ENCODE data around the gene NCCRP1. TPM values are rescaled to one million over a fixed set of nuclear protein-coding genes. Genes with fewer than 3 reads are reported as not detected.

NCCRP1 gene
- total RNA-seq, 1 experiment from 2014 or later = not detected

- Histone ChIP-seq H3K4me1 (replicated peaks) (no peaks in the 10 kb centered on the region), H3K9me3 (replicated peaks) (no peaks in the 10 kb centered on the region), H3K27ac (no peak overlapping the region), H3K36me3 (peaks cover 39% of the 10 kb centered on the region), H3K27me3 (replicated peaks) (no peaks in the 10 kb centered on the region), H3K4me3 (no peak overlapping the region)
- DNase-seq (ENCODE audit: low read depth in 1 of 2, low spot score in 2 of 2) = no peak
Observed at GRCh38 chr19:39180749-39181148, 16.0 kb upstream of the NCCRP1 start.

DNA sequence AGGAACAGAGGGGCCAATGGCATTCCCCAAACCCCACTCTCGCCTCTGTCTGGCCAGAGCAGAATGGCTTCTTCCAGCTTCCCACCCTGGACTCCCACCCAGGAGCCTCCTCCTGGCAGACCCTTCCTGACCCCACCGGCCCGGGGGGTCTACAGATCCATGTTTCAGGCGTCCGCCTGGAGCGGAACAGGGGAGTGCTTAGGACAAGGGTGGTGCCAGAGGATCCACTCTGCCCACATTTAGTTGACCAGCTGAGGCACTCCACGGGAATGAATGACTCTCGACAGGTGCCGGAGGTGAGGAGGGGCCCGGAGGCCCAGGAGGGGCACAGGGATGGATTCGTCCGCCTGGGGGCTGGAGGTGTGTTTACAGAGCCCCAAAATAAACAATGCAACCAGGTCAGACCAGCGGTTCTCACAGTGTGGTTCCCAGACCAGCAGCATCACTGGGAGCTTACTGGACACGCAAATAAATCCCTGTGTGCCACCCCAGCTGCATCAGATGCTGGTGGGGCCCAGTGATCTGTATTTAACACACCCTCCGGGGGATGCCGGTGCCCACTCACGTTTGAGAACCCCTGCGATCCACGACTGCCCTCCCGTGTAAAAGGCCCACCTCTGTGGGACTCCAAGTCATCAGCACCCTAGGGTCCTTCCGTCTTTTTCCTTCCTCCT lies 15.1 kb upstream of the NCCRP1 start:
- Histone ChIP-seq H3K9me3 (replicated peaks) (no peaks in the 10 kb centered on the region), H3K36me3 (peaks cover 31% of the 10 kb centered on the region), H3K4me1 (replicated peaks) (no peaks in the 10 kb centered on the region), H3K27me3 (replicated peaks) (no peaks in the 10 kb centered on the region), H3K4me3 (no peak overlapping the region), H3K27ac (no peak overlapping the region)
- no peak for DNase-seq (ENCODE audit: low read depth in 1 of 2, low spot score in 2 of 2)

- Histone ChIP-seq H3K4me1 (replicated peaks) (no peaks in the 10 kb centered on the region; the same call in 1 of the 2 replicates), H3K9me3 (replicated peaks) (no peaks in the 10 kb centered on the region), H3K27ac (no peak overlapping the region), H3K4me3 (no peak overlapping the region), H3K27me3 (replicated peaks) (no peaks in the 10 kb centered on the region), H3K36me3 (peaks cover 26% of the 10 kb centered on the region)
- no peak for DNase-seq (ENCODE audit: low read depth in 1 of 2, low spot score in 2 of 2)
Observed at GRCh38 chr19:39182174-39182505, 14.6 kb upstream of the NCCRP1 start.

- H3K36me3 ChIP-seq = peaks cover 16% of the 10 kb centered on the region
- no peaks in the 10 kb centered on the region; the same call in 1 of the 2 replicates for H3K4me1 ChIP-seq (replicated peaks)
- no peak for DNase-seq (ENCODE audit: low read depth in 1 of 2, low spot score in 2 of 2)
Observed at GRCh38 chr19:39183104-39183503, 13.7 kb upstream of the NCCRP1 start.

DNA sequence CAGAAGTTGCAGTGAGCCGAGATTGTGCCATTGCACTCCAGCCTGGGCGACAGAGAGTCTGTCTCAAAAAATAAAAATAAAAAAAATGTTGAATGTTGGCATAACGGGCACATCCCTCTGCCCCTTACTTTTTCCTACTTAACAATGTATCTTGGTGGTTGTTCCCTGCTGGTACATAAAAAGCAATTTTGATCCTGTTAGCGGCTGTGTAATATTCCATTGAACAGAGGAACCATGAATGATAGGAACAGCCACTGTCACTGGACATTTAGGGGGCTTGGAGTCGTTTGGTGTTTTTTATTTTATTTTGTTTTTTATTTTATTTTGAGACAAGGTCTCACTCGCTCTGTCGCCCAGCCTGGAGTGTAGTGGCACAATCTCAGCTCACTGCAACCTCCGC lies 10.4 kb upstream of the NCCRP1 start:
- Histone ChIP-seq H3K9me3 (replicated peaks) (no peaks in the 10 kb centered on the region), H3K36me3 (no peaks in the 10 kb centered on the region), H3K4me3 (no peak overlapping the region), H3K27me3 (replicated peaks) (peaks cover 6% of the 10 kb centered on the region; the same call in 1 of the 2 replicates), H3K4me1 (replicated peaks) (no peaks in the 10 kb centered on the region; the same call in 1 of the 2 replicates), H3K27ac (no peak overlapping the region)
- no peak for DNase-seq (ENCODE audit: low read depth in 1 of 2, low spot score in 2 of 2)

More at GRCh38 chr19:39183104-39183503, 13.7 kb upstream of the NCCRP1 start:
- Histone ChIP-seq H3K27ac (no peak overlapping the region), H3K9me3 (replicated peaks) (no peaks in the 10 kb centered on the region), H3K27me3 (replicated peaks) (no peaks in the 10 kb centered on the region), H3K4me3 (no peak overlapping the region)

GRCh38 chr19:39187552-39187943 lies 9.2 kb upstream of the NCCRP1 start:
- Histone ChIP-seq H3K9me3 (replicated peaks) (no peaks in the 10 kb centered on the region), H3K27ac (no peak overlapping the region), H3K4me3 (no peak overlapping the region), H3K4me1 (replicated peaks) (no peaks in the 10 kb centered on the region; the same call in 1 of the 2 replicates), H3K27me3 (replicated peaks) (peaks cover 6% of the 10 kb centered on the region; the same call in 1 of the 2 replicates), H3K36me3 (no peaks in the 10 kb centered on the region)
- no peak for DNase-seq (ENCODE audit: low read depth in 1 of 2, low spot score in 2 of 2)

DNA sequence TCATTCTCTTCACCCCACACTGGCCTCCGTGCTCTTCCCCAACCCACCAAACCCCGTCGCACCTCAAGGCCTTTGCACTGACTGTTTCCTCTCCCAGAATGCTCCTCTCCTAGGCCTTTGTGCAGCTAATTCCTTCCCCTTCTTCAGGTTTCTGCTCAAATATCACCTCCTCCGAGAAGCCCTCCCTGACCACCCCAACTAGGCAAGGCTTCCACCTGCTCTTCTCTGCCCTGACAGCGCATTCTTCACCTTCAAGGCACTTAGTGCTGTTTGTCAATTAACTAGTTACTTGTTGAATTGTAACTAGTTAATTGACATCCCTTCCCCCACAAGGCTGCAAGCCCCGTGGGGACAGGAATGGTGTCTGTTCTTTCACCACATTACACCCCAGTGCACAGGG lies 7.8 kb upstream of the NCCRP1 start:
- Histone ChIP-seq H3K9me3 (replicated peaks) (no peaks in the 10 kb centered on the region), H3K4me3 (no peak overlapping the region), H3K36me3 (no peaks in the 10 kb centered on the region), H3K4me1 (replicated peaks) (no peaks in the 10 kb centered on the region; the same call in 1 of the 2 replicates), H3K27me3 (replicated peaks) (peaks cover 10% of the 10 kb centered on the region; the same call in 1 of the 2 replicates), H3K27ac (no peak overlapping the region)
- no peak for DNase-seq (ENCODE audit: low read depth in 1 of 2, low spot score in 2 of 2)

DNA sequence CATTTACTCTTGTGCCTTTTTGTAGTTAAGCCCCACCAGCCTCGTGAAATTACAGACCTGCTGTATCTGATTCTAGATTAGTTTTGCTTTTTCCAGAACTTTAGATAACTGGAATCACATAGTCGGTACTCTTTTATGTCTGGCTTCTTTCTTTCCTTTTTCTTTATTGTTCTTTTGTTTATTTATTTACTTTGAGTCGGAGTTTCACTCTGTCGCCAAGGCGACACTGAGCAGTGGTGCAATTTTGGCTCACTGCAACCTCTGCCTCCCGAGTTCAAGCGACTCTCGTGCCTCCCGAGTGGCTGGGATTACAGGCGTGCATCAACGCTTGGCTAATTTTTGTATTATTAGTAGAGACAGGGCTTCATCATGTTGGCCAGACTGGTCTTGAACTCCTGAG lies 6.0 kb upstream of the NCCRP1 start:
- Histone ChIP-seq H3K9me3 (replicated peaks) (no peaks in the 10 kb centered on the region), H3K4me3 (no peak overlapping the region), H3K27ac (no peak overlapping the region), H3K36me3 (no peaks in the 10 kb centered on the region), H3K4me1 (replicated peaks) (no peaks in the 10 kb centered on the region; the same call in 1 of the 2 replicates), H3K27me3 (replicated peaks) (peaks cover 22% of the 10 kb centered on the region)
- no peak for DNase-seq (ENCODE audit: low read depth in 1 of 2, low spot score in 2 of 2)

DNA sequence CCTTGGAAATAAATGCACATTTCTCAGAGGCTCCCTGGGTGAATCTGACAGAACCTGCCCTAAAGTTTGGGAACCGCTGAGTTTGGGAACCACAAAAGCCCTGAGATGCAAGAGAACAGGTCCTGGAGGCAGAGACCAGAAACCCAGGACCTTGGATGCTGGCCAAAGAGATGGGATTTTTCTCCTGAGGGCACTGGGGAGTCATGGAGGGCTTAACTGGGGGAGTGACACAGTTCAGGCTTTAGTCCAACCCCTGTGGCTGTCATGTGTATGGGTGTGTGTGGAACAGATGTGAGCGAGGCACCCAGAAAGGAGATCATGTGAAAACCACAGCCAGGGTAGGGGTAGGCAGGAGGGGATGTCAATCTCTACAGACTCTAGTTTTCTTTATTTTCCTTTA lies 3.9 kb upstream of the NCCRP1 start:
- Histone ChIP-seq H3K27ac (no peak overlapping the region), H3K4me1 (replicated peaks) (no peaks in the 10 kb centered on the region; the same call in 1 of the 2 replicates), H3K4me3 (no peak overlapping the region), H3K36me3 (no peaks in the 10 kb centered on the region), H3K9me3 (replicated peaks) (no peaks in the 10 kb centered on the region), H3K27me3 (replicated peaks) (peaks cover 38% of the 10 kb centered on the region)
- no peak for DNase-seq (ENCODE audit: low read depth in 1 of 2, low spot score in 2 of 2)

GRCh38 chr19:39193803-39194202 lies 3.0 kb upstream of the NCCRP1 start:
- Histone ChIP-seq H3K27me3 (replicated peaks) (peaks cover 47% of the 10 kb centered on the region), H3K9me3 (replicated peaks) (no peaks in the 10 kb centered on the region), H3K4me1 (replicated peaks) (no peaks in the 10 kb centered on the region; the same call in 1 of the 2 replicates), H3K4me3 (no peak overlapping the region), H3K27ac (no peak overlapping the region), H3K36me3 (no peaks in the 10 kb centered on the region)
- no peak for DNase-seq (ENCODE audit: low read depth in 1 of 2, low spot score in 2 of 2)

GRCh38 chr19:39194832-39195542 lies 1.8 kb upstream of the NCCRP1 start:
- Histone ChIP-seq H3K9me3 (replicated peaks) (no peaks in the 10 kb centered on the region), H3K27me3 (replicated peaks) (peaks cover 51% of the 10 kb centered on the region), H3K4me3 (no peak overlapping the region), H3K36me3 (no peaks in the 10 kb centered on the region), H3K4me1 (replicated peaks) (no peaks in the 10 kb centered on the region; the same call in 1 of the 2 replicates), H3K27ac (no peak overlapping the region)
- no peak for DNase-seq (ENCODE audit: low read depth in 1 of 2, low spot score in 2 of 2)

DNA sequence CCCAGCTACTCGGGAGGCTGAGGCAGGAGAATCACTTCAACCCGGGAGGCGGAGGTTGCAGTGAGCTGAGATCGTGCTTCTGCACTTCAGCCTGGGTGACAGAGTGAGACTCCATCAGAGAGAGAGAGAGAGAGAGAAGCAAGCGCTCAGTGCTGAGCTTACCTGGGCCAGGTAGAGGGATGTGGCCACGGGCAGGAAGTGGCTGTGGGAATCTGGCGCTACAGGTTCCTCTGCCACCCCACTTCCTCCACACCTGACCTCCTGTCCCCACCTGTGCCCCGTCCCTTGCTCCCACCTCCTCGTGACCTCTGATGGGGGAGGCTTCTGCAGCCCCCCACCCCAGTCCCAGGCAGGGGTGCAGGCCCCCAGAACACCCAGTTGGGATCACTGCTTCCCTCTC lies 1.0 kb upstream of the NCCRP1 start:
- Histone ChIP-seq H3K27me3 (replicated peaks) (peaks cover 47% of the 10 kb centered on the region), H3K9me3 (replicated peaks) (no peaks in the 10 kb centered on the region), H3K4me1 (replicated peaks) (no peaks in the 10 kb centered on the region; the same call in 1 of the 2 replicates), H3K27ac (no peak overlapping the region), H3K36me3 (no peaks in the 10 kb centered on the region), H3K4me3 (no peak overlapping the region)
- no peak for DNase-seq (ENCODE audit: low read depth in 1 of 2, low spot score in 2 of 2)

DNA sequence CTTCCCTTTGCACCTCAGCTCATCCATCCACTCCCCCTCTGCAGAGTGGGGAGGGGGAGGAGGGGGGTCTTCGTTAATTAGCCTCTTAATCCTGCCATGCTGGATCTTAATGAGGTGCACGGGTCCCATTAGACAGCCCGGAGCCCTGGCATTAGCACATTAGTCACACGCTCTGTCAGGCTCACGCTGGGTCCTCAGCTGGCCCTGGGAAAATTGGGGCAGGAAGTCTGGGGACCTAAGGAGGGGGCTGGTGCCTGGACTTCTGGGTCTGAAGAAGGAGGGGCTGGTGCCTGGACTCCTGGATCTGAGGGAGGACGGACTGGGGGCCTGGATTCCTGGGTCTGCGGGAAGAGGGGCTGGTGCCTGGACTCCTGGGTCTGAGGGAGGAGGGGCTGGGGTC lies 444 bp upstream of the NCCRP1 start:
- Histone ChIP-seq H3K36me3 (no peaks in the 10 kb centered on the region), H3K9me3 (replicated peaks) (no peaks in the 10 kb centered on the region), H3K4me1 (replicated peaks) (no peaks in the 10 kb centered on the region), H3K4me3 (no peak overlapping the region), H3K27ac (no peak overlapping the region), H3K27me3 (replicated peaks) (peaks cover 49% of the 10 kb centered on the region)
- no peak for DNase-seq (ENCODE audit: low read depth in 1 of 2, low spot score in 2 of 2)

- H3K4me1 ChIP-seq (replicated peaks) = no peaks in the 10 kb centered on the region
- H3K9me3 ChIP-seq (replicated peaks) = no peaks in the 10 kb centered on the region
- no peak overlapping the region for H3K27ac ChIP-seq
- no peaks in the 10 kb centered on the region for H3K36me3 ChIP-seq
- DNase-seq (ENCODE audit: low read depth in 1 of 2, low spot score in 2 of 2) = no peak
- peaks cover 64% of the 10 kb centered on the region for H3K27me3 ChIP-seq (replicated peaks)
- H3K4me3 ChIP-seq = no peak overlapping the region
Observed at GRCh38 chr19:39197808-39198207, 1.0 kb downstream of the NCCRP1 start.

All from SJSA1 (cell line).